DMS153 treated with DMSO at 0.1 percent for 48 hours (cell line): ENCODE measurements around the gene ARMS2.

Experiments
- DNase-seq: peaks from one replicate; lab custom pipeline; 2025; ENCODE audit not compliant: unreplicated experiment; lab: John Stamatoyannopoulos, UW

ARMS2 gene

GRCh38 chr10:122450353-122450990 is 4.0 kb upstream of the ARMS2 start:
- no peak for DNase-seq

- DNase-seq, result no peak
Measured at GRCh38 chr10:122454071-122454470, 382 bp upstream of the ARMS2 start.

DNA sequence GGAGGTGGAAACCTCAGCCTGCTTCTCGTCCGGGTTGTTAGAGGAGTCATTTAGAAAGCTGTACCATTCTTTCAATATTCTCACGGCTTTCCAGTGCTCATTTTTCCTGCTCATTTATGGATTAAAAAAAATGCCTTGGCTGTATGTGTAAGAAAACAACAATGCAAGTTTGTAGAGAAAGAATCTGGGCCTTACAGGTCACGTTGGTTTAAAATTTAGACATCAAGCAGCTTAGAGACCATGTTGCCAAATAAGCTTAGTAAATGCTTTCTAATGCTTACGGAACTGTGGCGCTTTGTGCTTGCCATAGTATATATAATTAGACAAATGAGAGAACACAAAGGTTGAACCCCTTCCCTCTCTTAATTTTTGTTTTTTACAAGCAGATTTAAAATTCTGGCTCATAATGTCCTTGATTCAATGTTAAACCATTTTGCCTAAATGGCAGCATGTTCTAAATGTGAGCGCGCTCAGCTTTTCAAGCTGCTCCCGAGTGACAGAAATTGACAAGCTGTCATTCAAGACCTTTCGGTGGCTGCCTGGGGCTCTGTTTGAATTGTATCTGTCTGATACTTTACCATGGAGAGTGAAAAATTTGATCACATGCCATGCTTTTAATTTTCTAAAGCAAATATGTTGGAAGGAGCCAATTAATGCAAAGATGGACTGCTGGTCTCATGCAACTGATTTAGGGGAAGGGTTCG is 1.1 kb downstream of the ARMS2 start:
- DNase-seq, result no peak

DNA sequence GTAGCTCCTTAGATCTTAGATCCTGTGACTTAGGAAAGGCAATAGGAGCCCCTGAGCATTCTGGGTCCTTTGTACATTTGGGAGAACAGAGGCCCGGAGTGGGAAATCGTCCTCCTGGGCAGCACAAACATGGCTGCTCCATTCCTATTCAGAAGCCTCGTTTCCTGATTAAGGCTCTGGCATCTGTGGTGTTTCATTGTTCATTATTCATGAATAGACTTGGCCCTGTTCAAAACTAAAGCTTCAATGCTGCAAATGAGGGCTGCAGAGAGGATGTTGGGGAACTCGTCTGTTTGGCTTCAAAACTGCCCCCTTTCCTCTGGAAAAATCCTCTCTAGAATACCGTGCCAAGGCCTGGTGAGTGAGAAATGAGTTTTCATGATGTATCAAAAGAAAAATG is 3.5 kb downstream of the ARMS2 start:
- DNase-seq, result no peak

DNA sequence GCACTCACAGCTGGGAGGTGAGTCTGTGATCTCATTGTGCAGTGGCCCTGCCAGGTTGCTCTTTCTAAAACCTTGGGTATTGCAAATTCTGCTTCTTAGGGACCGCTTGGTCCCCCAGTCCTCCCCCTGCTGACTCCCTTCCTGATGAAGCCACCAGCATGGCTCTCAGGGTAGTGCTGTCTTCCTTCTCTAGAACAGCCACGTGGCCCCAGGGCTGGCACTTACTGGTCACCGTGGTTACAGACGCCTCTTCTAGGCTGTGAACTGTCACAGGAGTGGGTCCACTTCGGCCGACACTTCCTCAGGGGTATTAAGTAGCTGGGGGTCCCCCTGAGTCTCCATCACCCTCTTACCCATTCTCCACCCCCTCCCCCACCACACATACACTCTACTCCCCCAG is 4.2 kb downstream of the ARMS2 start:
- DNase-seq, result no peak

GRCh38 chr10:122459561-122460273 is 5.3 kb downstream of the ARMS2 start:
- DNase-seq, result no peak

- no peak for DNase-seq
Measured at GRCh38 chr10:122460891-122461293, 6.4 kb downstream of the ARMS2 start.

- DNase-seq, result no peak
Measured at GRCh38 chr10:122461367-122461728, 6.9 kb downstream of the ARMS2 start, which contains the start of gene HTRA1. Gene HTRA1 (plus strand): TSS chr10:122461553. CDS start chr10:122461653, 100 bp downstream.

DNA sequence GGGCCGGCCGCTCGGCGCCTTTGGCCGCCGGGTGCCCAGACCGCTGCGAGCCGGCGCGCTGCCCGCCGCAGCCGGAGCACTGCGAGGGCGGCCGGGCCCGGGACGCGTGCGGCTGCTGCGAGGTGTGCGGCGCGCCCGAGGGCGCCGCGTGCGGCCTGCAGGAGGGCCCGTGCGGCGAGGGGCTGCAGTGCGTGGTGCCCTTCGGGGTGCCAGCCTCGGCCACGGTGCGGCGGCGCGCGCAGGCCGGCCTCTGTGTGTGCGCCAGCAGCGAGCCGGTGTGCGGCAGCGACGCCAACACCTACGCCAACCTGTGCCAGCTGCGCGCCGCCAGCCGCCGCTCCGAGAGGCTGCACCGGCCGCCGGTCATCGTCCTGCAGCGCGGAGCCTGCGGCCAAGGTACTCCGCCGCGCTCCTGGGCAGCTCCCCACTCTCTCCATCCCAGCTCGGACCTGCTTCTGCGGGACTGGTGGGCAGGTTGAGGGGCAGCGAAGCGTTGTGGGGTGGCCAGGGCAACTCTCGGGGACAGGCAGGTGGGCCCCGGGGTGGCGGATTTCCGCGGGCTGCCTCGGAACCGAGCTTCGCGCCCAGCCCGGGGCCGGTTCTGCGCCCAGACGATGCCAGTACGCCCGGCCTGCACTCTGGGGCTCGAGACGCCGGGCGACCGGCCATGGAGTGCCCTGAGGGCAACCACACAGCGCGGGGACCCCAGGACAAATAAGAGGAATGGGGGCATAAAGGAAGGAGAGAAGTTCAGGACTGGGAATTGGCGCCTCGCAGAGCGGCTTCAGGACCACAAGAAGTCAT is 7.5 kb downstream of the ARMS2 start:
- no peak for DNase-seq

- no peak for DNase-seq
Measured at GRCh38 chr10:122462533-122463465, 8.3 kb downstream of the ARMS2 start.

GRCh38 chr10:122463466-122464249 is 9.2 kb downstream of the ARMS2 start:
- DNase-seq, result no peak

- DNase-seq, result no peak
Measured at GRCh38 chr10:122464250-122464510, 9.7 kb downstream of the ARMS2 start.

- no peak for DNase-seq
Measured at GRCh38 chr10:122464586-122464985, 10.1 kb downstream of the ARMS2 start.

- no peak for DNase-seq
Measured at GRCh38 chr10:122465401-122466040, 11.1 kb downstream of the ARMS2 start.

GRCh38 chr10:122466951-122467381 is 12.5 kb downstream of the ARMS2 start:
- DNase-seq, result no peak

GRCh38 chr10:122467701-122468100 is 13.2 kb downstream of the ARMS2 start:
- DNase-seq, result no peak

DNA sequence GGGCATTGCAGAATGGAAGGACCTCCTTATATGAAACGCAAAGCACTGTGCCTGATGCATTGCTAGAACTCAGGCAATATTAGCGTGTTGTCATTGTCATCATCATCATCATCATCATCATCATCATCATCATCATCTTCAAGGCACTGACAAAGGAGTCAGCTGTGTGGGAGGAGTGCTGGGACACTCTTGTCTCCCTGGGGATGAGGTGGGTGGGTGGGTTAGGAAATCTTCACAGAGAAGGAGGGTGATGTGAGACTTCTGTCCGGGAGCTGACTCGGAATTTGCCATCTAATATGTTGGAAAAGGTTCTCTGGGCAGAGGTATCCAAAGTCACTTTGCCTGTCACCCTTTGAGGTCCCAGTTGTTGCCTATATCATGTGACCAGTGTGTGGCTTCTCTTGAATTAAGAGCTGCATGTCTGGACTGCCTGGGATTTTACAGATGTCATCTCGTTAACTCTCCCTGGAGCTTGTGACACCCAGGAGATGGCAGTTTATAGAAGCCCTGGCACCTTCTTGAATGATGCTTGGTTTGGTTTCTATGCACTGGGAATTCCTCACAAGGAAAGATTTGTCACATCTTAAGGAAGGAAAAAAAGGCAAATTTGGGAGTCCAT is 14.0 kb downstream of the ARMS2 start:
- DNase-seq, result no peak

- no peak for DNase-seq
Measured at GRCh38 chr10:122468926-122469781, 14.7 kb downstream of the ARMS2 start.
